Epidermal melanocyte (primary cell): ENCODE data around the gene ASXL2.
"Not testable (repeated sequence)": the region's sequence is repeated elsewhere in the genome, so short reads cannot be mapped to it uniquely, and the experiment has no call there.

Experiments used
- DNase-seq: peaks from one replicate; pipeline ENCODE4 v3.0.0; 2011; ENCODE audit warnings: low spot score; ENCODE audit not compliant: insufficient read length

ASXL2 gene

DNA sequence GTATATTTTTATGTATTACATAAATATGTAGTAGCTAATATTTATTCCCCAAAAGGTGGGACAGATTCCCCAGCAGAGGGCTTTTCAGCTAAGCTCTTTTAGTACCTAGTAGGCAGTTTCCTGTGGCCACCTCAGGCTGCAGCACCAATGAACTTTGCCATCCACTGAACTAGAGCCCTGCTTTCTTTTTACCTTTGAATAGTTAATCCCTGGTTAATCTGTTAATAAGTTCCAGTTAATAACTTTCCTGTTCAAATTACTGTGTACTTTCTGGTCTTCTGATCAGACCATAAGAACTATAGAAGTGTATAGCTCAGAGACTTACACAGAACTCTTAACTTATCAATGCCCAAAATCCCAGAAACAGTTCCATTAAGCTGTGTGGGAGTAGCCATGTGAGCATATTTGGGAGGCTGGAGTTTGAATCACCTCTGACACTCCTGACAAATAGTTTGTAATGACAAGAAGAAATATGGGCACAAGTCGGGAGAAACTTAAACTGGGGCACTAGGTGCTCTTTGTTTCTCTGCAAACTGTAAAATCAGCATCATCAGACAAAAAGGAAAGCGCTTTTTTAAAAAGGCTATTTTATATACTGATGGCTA is 40.0 kb downstream of the ASXL2 start:
- no peak for DNase-seq

DNA sequence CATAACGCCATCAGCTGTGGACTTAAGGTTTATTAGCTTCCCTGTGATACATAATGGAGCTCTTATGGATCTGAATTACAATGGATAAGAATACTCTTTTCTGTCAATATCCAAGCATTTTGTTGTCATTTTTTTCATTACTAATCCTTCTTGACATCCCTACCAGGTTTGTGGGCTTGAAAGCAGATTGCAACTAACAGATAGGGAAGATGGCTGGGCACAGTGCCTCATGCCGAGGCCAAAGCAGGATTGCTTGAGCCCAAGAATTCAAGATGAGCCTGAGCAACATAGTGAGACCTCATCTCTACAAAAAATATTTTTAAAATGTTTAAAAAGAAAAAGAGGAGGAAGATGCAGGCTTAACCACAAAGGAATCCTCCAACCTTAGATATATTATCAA is 42.4 kb downstream of the ASXL2 start:
- no peak for DNase-seq

DNA sequence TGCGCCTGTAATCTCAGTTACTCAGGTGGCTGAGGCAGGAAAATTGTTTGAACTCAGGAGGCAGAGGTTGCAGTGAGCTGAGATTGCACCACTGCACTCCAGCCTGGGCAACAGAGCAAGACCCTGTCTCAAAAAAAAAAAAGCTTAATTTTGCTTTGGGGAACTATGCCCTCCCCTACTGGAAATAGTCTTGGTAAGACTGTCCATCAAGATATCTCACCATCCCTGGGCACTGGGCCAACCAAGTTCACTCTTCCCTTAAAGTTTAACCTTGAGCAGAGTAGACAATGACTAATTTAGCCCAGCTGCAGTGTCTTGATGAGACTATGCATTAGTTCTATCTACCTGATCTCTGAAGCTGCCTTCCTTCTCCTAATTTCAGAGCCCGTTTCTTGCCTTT is 44.7 kb downstream of the ASXL2 start:
- no peak for DNase-seq

DNA sequence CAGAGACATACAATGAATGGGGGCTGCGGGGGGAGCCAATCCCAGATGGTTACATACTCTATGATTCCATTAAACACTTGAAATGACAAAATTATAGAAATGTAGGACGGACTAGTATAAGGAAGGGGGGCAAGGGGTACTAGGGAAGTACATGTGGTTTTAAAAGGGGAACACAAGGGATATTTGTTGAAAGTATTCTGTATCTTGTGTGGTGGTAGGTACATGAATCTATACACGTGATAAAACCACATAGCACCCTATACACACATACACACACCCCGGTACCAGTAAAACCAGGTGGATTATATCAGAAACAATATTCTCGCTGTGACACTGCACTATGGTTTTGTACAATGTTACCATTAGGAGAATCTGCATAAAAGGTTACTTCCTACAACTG is 45.4 kb downstream of the ASXL2 start:
- no peak for DNase-seq

DNA sequence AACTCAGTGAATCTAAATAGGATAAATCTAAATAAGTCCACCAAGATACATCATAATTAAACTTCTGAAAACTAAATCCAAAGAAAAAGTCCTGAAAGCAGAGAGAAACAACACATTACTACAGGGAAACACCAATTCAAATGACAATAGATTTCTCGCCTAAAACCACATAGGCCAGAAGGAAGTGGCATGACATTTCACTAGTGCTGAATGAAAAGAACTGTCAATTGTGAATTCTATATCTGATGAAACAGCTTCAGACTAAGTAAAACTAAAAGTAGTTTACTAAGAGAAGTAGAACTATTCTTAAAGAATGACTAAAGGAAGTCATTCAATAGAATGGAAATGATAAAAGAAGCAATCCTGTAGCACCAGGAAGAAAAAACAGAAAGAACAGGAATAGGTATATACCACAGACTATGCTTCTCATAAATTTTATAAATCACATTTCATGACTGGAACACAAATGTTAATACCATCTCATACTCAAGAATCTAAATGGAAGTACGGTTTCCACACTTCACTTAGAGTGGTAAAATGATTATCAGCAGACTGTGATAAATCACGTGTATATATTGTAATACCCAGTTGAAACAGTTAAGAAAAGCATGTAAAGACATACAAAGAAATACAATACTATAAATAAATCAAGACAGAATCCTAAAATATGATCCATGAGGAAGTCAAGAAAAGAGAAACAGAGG is 46.4 kb downstream of the ASXL2 start:
- DNase-seq: no peak

DNA sequence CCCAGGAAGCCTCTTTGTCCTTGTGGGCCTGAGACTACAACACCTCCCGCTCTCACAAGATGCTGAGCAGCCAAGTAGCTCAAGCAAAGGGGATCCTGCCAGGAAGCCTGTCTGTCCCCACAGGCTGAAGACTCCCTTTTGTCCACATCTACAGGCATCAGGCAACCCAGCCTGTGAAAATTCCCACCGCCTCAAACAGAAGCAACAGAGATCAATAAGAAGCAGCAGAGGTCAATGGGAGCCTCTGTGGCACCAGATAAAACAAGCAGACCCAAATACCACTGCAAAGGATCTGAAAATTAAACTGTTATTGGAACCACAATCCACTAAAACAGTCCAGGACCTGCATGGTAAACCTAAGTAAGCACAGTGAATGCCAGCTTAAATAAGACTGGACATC is 48.5 kb downstream of the ASXL2 start:
- no peak for DNase-seq

DNA sequence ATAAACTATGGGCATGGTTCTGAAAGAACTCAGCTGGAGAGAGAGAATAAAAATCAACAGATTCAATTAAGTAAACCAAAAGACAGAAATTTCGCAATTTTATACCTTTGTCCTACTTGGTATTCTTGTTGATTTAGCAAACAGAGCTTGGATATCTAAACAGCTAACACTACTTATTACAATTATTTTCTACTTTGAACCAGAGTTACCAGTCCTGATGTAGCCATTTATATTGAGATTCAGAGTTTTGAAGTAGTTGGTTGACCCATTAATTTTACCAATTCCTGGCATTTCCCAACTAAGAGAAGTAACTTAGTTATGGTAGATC is 48.9 kb downstream of the ASXL2 start:
- no peak for DNase-seq

DNA sequence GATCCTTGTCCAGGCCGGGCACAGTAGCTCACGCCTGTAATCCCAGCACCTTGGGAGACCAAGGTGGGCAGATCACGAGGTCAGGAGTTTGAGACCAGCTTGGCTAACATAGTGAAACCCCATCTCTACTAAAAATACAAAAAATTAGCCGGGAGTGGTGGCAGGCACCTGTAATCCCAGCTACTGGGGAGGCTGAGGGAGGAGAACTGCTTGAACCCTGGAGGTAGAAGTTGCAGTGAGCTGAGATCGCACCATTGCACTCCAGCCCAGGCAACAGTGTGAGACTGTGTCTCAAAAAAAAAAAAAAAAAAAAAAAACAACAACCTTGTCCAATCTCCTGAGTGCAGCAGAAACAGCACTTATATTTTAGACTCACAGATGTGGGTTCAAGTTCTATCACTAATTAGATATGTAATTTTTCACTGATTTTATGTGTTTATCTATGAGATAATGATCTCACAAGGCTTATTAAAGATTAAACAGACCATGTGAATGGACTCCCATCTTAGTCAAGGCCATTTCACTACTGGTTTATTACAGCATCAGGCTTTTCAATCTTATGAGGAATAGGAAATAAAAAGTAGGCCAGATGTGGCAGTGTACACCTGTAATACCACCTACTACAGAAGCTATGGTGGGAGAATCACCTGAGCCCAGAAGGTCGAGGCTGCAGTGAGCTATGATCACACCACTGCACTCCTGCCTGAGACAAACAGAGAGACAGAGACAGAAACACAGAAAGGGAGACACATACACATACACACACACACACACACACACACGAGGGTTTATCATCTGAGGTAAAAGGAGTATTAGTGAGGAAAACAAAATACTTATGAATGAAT is 49.5 kb downstream of the ASXL2 start:
- DNase-seq: not testable (repeated sequence)

DNA sequence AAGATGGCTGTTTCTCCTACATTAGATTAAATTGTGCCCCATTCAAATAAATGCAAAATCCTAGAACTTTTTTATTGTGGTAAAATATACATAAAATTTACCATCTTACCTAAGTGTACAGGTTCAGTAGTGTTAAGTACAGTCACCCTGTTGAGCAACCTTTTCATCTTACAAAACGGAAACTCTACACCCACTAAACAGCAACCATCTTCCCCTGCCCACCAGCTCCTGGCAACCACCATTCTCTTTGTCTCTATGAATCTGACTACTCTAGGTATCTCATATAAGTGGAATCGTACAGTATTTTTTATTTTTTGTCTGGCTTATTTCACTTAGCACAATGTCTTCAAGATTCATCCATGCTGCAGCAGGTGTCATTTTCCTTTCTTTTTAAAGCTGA is 53.0 kb downstream of the ASXL2 start:
- no peak for DNase-seq

DNA sequence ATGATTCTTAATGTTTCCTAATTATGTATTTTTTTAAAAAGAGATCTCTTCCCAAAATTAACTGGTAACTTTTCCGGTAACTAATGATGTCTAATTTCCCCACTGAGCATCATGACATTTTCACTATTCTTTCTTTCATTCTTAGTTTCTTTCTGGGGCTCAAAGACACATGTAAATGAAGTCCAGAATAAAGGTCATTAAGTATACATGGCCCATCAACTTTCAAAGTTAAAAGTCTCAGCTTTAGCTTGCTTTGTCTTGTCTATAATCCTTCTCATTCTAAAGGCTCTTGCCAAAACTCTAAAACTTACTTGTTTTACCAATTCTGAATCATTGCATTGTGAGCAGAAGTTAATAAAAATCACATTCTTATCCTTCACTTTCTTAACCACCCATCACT is 53.6 kb downstream of the ASXL2 start:
- DNase-seq: no peak

DNA sequence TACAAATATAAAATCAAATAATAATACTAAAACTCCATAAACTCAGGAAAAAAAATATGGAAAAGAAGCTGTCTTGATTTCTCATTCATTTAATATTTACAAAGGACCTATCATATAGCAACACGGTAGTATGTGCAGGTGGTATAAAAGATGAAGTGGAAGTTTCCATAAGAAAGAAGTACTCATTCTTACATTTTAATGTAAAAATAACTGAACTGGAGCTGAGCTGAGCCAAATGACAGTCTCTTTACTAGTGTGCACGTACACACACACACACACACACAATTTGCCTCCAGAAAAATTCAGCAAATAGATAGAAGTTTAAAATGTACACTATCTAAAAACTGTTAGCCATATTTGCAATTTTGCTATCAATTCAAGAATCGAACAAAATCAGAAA is 54.1 kb downstream of the ASXL2 start:
- no peak for DNase-seq

DNA sequence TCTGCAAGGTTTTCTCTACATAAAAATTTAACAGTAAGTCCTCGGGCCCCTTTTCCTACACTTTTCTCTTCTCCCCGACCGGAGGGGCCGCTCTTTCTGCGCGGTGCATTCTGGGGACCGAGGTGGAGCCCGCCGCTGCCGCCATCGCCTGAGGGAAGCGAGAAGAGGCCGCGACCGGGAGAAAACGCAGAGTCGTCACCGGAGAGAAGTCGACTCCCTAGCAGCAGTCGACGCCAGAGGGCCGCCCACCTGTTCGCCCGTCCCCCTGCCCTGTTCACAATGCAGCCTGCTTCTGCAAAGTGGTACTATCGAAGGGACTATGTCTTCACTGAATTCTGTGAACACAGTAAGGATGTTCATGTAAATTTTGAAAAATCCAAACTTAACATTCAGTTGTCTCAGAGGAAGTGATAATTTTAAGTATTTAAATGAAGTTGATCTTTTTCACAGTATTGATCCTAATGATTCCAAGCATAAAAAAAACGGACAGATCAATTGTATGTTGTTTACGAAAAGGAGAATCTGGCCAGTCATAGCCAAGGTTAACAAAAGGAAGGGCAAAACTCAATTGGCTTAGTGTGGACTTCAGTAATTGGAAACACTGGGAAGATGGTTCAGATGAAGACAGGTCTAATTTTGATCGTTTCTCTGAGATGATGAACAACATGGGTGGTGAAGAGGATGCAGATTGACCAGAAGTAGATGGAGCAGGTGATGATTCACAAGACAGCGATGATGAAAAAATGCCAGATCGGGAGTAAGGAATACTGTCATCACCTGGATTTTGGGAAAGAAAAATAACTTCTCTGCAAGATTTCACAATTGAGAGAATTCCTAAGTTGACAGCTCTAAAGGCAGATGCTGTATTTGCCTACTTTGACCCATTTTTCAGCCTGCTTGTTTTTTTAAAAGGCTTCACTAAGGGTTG is 55.8 kb downstream of the ASXL2 start:
- no peak for DNase-seq

DNA sequence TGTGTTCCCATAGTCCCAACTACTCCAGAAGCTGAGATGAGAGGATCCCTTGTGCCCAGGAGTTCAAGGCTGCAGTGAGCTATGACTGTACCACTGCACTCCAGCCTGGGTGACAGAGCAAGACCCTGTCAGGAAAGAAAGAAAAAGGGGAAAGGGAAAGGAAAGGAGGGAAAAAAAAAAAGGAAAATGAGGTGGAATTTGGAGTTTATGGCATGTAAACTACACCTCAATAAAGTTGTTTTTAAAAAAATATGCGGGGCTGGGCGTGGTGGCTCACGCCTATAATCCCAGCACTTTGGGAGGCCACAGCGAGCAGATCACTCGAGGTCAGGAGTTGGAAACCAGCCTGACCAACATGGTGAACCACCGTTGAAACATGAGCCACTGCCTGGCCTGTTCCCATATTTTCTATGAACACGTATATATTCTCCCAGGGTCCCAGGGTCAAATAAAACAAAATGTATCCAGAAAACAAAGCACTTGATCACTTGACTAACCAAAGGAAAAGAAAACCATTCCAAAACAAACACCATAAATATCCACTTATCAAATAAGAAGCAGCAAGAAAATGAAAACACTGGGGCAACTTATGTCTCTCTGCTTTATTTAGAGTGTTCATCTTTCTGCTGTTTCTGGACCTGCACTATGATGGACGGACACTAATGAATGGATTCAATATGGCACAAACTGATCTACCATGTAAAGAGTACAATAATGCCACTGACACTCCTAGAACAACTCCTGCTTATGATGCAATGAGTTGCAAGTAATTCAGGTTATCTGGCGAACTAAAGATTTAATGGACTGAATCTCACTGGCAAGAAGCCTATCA is 56.8 kb downstream of the ASXL2 start:
- DNase-seq: no peak

DNA sequence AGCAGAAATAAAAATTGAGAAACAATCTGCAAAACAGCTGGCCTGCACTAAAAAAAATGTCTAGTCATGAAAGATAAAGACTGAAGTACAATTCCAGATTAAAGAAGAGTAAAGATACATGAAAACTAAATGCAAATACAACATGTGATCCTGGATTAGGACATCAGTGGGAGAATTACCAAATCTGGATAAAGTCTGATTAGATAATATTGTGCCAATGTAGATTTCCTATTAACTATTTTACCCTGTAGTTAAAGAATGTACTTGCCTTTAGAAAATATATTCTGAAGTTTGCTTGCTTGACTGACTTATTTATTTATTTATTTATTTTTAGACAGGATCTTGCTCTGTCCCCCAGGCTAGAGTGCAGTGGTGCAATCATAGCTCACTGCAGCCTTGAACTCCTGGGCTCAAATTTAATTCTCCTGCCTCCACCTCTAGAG is 58.7 kb downstream of the ASXL2 start:
- no peak for DNase-seq

DNA sequence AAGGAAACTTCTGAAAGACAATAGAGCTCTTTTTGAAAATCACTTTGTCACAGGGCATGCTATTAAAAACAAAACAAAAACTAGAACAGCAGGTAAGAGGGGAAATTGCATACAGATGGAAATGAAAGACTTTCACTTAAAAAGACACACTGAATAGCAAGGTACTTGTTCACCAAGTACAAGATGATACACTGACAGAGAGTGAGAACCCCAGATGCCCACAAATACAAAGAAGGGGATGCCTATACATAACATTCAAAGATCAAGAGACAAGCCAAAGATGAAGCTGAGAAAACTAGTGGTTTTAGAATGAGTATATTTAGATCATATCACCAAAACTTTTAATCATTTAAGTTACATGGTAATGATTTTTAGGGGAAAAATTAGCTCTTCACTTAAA is 60.7 kb downstream of the ASXL2 start:
- no peak for DNase-seq

DNA sequence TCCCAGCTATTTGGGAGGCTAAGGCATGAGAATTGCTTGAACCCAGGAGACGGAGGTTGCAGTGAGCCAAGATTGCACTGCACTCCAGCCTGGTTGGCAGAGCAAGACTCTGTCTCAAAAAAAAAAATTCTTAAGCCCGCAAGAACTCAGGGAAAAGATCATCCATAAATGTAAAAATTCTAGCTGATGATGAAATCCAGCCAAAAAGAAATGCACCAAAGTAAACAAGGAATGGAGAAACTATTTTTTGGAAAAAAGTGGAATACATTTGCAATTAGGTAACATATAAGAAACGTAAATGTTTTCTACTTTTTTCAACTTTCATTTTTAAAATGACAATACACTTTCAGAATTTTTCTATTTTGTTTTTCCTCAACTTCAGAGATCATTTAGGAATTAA is 61.3 kb downstream of the ASXL2 start:
- DNase-seq: no peak

DNA sequence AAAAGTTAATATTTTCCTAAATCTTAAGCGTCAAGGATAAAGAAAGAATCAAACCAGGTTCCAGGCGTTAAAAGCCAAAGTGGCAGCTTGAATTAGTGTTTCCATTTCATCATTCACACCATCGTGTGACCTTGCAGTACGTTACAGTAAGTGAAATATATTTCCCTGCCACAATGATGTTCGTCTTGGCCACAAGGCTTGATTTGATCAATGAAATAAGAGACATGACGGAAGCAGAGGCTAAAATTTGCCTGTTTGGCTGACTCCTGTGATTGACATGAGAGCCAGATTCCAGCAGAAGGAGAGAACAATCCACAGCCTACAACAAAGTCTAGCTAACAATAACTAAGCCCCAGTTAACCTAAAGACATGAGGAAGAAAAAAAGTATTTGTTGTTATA is 62.0 kb downstream of the ASXL2 start:
- no peak for DNase-seq

DNA sequence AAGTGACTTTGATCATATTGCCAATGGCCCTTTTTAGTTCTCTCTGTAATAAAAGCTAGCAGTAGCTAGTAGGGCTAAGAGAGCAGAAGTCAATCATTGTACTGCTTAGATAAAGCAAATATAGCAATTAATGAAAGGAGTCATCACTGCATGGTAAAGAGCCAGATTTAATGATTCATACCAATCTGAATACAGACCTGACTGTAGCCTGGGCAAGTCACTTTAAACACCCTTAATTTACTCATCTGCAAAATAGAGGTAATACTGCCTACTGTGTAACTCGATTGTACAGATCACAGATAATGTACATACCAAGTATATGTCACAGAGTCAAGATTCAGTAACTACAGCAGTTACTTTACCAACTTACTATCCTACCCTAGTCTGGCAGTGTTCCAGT is 63.6 kb downstream of the ASXL2 start:
- DNase-seq: no peak

DNA sequence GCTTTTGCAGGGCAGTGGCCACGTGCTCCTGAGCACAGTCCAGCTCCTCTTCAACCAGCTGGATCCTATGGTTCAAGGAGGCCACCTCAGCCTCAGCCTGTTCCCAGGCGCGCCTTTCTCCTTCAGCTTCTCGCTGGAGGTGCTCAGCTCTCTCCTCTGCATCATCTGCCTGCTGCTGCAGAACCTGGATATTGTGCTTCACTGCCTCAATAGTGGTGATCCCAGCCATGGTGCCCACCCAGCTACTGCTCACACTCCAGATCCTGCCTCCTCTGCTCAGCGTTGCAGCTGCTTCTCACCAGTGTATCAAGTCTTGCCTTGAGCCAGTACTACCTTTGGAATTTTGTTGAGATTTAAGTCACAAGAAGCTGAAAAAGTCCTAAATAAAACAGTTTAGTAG is 67.9 kb downstream of the ASXL2 start:
- no peak for DNase-seq

DNA sequence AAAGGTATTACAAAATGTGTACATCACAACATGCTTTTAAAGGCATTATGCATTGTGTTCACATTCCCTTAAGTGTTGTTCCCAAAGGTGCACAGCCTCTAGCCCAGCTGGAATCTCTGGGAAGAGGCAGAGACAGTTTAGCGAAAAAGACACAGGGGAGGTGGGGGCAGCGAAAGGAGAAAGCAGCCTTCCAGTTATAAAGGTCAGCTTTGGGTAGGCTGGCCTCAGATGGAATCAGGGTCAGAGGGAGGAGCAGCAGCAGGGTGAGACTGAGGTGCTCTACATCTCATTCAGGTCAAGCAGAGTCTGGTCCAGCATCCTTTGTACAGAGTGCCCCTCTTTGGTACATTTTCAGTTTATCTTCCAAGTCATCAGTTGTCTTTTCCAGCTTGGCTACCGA is 68.6 kb downstream of the ASXL2 start:
- no peak for DNase-seq

DNA sequence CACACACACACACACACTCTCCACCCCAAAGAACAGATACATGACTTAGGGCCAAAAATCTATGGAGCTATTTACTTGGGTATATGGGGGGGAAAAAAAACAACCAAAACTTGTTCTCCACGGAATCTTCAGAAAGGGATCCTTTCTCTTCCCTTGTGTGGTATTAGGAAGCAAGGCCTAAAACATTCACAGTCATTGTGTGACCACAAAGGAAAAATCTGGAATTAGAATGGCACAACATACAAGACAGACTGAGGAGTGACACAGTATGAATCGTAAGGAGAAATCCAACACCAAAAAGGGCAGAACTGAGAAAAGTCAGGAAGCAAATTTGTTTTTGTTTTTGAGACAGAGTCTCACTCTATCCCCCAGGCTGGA is 70.3 kb downstream of the ASXL2 start:
- DNase-seq: peak; percentile 40
